Transverse colon (tissue), 4 donors: ENCODE measurements around the gene TLCD2. TPM values are rescaled to one million over a fixed set of nuclear protein-coding genes. Genes with fewer than 3 reads are reported as not detected.
"Not testable (repeated sequence)": the region's sequence is repeated elsewhere in the genome, so short reads cannot be mapped to it uniquely, and the experiment has no call there.

Source experiments
- DNase-seq: peaks from one replicate; pipeline ENCODE4 v3.0.0-alpha.2; 2019
- H3K27ac ChIP-seq, 4 donors: fragments of 200-600 bp; sonication (generic); 2 replicates each; pipeline ENCODE4 v1.5.1; 2016 to 2018; ENCODE audit warnings: inconsistent platforms in 4 of 4
- H3K27me3 ChIP-seq: fragments of 200-600 bp; sonication (generic); 2 replicates; pipeline ENCODE4 v1.5.1; 2017; ENCODE audit warnings: inconsistent platforms
- H3K36me3 ChIP-seq, 4 donors: fragments of 200-600 bp; sonication (generic); 2 replicates each; pipeline ENCODE4 v1.5.1; 2017 to 2019; ENCODE audit warnings: inconsistent platforms in 4 of 4
- H3K4me1 ChIP-seq, 4 donors: fragments of 200-600 bp; sonication (generic); 2 replicates each; pipeline ENCODE4 v1.5.1; 2017 to 2020; ENCODE audit warnings: inconsistent platforms in 4 of 4
- H3K4me3 ChIP-seq, 4 donors: fragments of 200-600 bp; sonication (generic); 1 replicate in 1 of 4; 2 replicates in 3 of 4; pipeline versions ENCODE4 v1.5.1 to v1.6.1; 2017 to 2019; ENCODE audit warnings: inconsistent platforms in 4 of 4
- H3K9me3 ChIP-seq, 2 donors: fragments of 200-600 bp; sonication (generic); 2 replicates each; pipeline ENCODE4 v1.5.1; 2017 to 2019; ENCODE audit warnings: inconsistent platforms in 2 of 2
- EP300 ChIP-seq: sonication (generic); formaldehyde crosslinking; IDR thresholded peaks from one replicate; pipeline ENCODE4 v1.6.1; 2017; ENCODE audit warnings: antibody characterized with exemption, low read depth
- POLR2A ChIP-seq: fragments of 450-650 bp; IDR thresholded peaks from one replicate; pipeline ENCODE4 v1.6.1; 2016; ENCODE audit warnings: antibody characterized with exemption, mild to moderate bottlenecking, moderate library complexity
- POLR2AphosphoS5 ChIP-seq, 3 donors: sonication (generic); formaldehyde crosslinking; IDR thresholded peaks; one replicate each; pipeline ENCODE4 v1.6.1; 2016; ENCODE audit warnings: antibody characterized with exemption in 3 of 3
- WGBS, 2 donors: methylation state at CpG; one replicate each; pipeline ENCODE4 v1.1.5; 2018; ENCODE audit warnings: low coverage in 1 of 2; 5-methylcytosine and 5-hydroxymethylcytosine counted together
- in situ Hi-C, 4 donors: fragments of 200-750 bp; cut with MboI; loops; one replicate each; pipeline versions ENCODE4 v1.15.0 to v1.15.1; 2017; ENCODE audit warnings: low sequenced_read_pairs in 3 of 4, low pct_ligation_motif_present in 1 of 4, low pct_unique_long_range_greater_than_20kb in 1 of 4
- intact Hi-C: fragments of 100-400 bp; cut with DNase I; formaldehyde crosslinking; loops from one replicate; pipeline ENCODE4 v1.15.1; 2023; ENCODE audit warnings: low total_unique reads
- total RNA-seq, 4 donors: library from RNA; depleted of rRNA; stranded (reverse); fragments of >200 nt; gene quantifications; one replicate each; pipeline ENCODE4 v1.1.0, GENCODE V29; 2016
- TF ChIP-seq, protein P1 (sequence below), 5 experiments: fragments of 200-600 bp in 3 of 5; fragments of 450-650 bp in 2 of 5; sonication (generic) in 3 of 5; IDR thresholded peaks; 1 replicate in 2 of 5; 2 replicates in 3 of 5; pipeline ENCODE4 v1.5.1; 2016 to 2017; ENCODE audit warnings: antibody characterized with exemption in 5 of 5, inconsistent platforms in 3 of 5, mild to moderate bottlenecking in 2 of 5, moderate library complexity in 1 of 5

Gene TLCD2
- total RNA-seq, 4 donors from 2014 or later = 21.6 to 48.6 (median 31.5) TPM

DNA sequence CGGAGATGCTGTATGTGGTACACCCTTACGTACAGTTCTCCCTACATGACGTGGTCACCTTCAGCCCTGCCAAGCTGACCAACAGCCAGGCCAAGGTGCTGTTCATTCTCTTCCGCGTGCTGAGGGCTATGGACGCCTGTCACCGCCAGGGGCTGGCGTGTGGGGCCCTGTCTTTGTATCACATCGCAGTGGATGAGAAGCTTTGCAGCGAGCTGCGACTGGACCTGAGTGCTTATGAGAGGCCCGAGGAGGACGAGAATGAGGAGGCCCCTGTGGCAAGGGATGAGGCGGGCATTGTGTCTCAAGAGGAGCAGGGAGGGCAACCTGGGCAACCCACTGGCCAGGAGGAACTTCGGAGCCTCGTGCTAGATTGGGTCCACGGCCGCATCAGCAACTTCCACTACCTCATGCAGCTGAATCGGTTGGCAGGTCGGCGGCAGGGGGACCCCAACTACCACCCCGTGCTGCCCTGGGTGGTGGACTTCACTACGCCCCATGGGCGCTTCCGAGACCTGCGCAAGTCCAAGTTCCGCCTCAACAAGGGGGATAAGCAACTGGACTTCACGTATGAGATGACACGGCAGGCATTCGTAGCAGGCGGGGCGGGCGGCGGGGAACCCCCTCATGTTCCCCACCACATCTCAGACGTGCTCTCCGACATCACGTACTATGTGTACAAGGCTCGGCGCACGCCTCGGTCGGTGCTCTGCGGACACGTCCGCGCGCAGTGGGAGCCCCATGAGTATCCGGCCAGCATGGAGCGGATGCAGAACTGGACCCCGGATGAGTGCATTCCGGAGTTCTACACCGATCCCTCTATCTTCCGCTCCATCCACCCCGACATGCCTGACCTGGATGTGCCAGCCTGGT is 15.7 kb upstream of the TLCD2 start:
- TF ChIP-seq POLR2A = no peak
- TF ChIP-seq POLR2AphosphoS5 (IDR thresholded peaks at IDR 0.05) = no peak
- TF ChIP-seq, protein P1, sequence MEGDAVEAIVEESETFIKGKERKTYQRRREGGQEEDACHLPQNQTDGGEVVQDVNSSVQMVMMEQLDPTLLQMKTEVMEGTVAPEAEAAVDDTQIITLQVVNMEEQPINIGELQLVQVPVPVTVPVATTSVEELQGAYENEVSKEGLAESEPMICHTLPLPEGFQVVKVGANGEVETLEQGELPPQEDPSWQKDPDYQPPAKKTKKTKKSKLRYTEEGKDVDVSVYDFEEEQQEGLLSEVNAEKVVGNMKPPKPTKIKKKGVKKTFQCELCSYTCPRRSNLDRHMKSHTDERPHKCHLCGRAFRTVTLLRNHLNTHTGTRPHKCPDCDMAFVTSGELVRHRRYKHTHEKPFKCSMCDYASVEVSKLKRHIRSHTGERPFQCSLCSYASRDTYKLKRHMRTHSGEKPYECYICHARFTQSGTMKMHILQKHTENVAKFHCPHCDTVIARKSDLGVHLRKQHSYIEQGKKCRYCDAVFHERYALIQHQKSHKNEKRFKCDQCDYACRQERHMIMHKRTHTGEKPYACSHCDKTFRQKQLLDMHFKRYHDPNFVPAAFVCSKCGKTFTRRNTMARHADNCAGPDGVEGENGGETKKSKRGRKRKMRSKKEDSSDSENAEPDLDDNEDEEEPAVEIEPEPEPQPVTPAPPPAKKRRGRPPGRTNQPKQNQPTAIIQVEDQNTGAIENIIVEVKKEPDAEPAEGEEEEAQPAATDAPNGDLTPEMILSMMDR (IDR thresholded peaks at IDR 0.05) = no peak
- no peak for TF ChIP-seq EP300
- WGBS, 2 donors = 95% methylated on average over 51 of the region's 54 CpGs; no CpG with 5 or more reads in 1 of the 2 donors
- H3K27ac ChIP-seq = peak overlapping the region in 3 of 4 donors; percentile 87 to 89 (median 88)
- intact Hi-C loops = no loop called here
- H3K27me3 ChIP-seq = no peaks in the 10 kb centered on the region
- in situ Hi-C loops = loop anchor here in 2 of 4 donors (10.0 kb wide), 1 partner anchor 59 kb away; no protein-coding TSS in a partner anchor
- H3K4me1 ChIP-seq = peaks cover 18 to 55% (median 30%) of the 10 kb centered on the region in 4 donors
- DNase-seq = no peak
- no peaks in the 10 kb centered on the region for H3K9me3 ChIP-seq
- H3K4me3 ChIP-seq = peak overlapping the region in 3 of 4 donors; percentile 78 to 87 (median 87)
- no peaks in the 10 kb centered on the region for H3K36me3 ChIP-seq

DNA sequence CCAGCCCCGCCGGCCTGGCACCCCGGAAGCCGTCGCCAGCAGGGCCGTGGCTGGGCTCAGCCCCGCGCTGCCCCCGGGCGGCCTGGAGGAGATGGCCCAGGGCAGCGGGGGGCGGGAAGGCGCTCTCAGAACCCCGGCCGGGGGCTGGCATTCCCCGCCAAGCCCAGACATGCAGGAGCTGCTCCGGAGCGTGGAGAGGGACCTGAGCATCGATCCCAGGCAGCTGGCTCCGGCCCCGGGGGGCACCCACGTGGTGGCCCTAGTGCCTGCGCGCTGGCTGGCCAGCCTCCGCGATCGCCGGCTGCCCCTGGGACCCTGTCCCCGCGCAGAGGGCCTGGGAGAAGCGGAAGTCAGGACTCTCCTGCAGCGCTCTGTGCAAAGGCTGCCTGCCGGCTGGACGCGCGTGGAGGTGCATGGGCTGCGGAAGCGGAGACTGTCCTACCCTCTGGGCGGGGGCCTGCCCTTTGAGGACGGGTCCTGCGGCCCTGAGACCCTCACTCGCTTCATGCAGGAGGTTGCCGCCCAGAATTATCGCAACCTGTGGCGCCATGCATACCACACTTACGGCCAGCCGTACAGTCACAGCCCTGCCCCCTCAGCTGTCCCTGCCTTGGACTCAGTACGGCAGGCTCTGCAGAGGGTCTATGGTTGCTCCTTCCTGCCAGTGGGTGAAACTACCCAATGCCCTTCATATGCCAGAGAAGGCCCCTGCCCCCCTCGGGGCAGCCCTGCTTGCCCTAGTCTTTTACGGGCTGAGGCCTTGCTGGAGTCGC is 14.9 kb upstream of the TLCD2 start:
- peak overlapping the region; percentile 82 to 89 (median 88) for H3K27ac ChIP-seq
- H3K9me3 ChIP-seq = no peaks in the 10 kb centered on the region
- 24% methylated on average over 29 of the region's 51 CpGs; no CpG with 5 or more reads in 1 of the 2 donors for WGBS, 2 donors
- intact Hi-C loops = no loop called here
- in situ Hi-C loops = loop anchor here (10.0 to 25.0 kb wide), 3 partner anchors 60 to 312 kb away; partner anchors contain the start of genes DPH1 (in 1 of the 4), OVCA2 (in 1 of the 4) and RTN4RL1 (in 1 of the 4)
- H3K4me1 ChIP-seq = peaks cover 13 to 54% (median 29%) of the 10 kb centered on the region in 4 donors
- DNase-seq = no peak
- no peak for TF ChIP-seq POLR2AphosphoS5 (IDR thresholded peaks at IDR 0.05)
- TF ChIP-seq, protein P1 (IDR thresholded peaks at IDR 0.05) = no peak
- TF ChIP-seq EP300 = no peak
- TF ChIP-seq POLR2A = no peak
- no peaks in the 10 kb centered on the region for H3K27me3 ChIP-seq
- no peaks in the 10 kb centered on the region for H3K36me3 ChIP-seq
- H3K4me3 ChIP-seq = peak overlapping the region; percentile 68 to 87 (median 82)

DNA sequence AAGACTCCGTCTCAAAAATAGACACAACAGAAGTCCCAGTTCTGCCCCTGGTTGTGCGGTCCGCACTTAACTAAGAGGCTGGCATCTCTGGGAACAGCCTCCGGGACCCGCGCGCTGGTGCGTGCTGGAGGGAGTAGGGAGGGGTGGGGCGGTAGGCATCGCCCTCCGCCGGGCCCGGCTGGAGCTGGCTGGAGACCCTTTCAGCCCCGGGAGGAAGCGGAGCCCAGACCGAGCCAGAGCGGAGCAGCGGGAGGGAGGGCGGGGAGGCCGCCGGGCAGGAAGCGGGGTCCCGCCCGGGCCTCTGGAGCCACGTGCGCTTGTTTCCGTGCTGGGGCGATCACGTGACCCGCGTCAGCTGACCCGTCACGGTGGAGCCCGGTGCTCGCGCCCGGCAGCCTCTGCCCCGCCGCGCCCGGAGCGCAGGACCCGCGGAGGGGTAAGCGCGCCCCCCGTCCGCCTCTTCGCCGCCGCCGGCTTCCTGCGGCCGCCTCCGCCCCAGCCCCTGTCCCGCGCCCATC is 14.2 kb upstream of the TLCD2 start, which contains the start of gene WDR81:
Gene WDR81 (plus strand): TSS at position 354 of the 518 bp plus-strand sequence. CDS start 256 bp downstream, outside the sequence.
- Histone ChIP-seq H3K27me3 (no peaks in the 10 kb centered on the region), H3K36me3 (no peaks in the 10 kb centered on the region), H3K9me3 (no peaks in the 10 kb centered on the region), H3K4me3 (peak within 1 kb of the TSS; percentile 68 to 87 (median 82)), H3K4me1 (peaks cover 13 to 50% (median 27%) of the 10 kb centered on the region in 4 donors), H3K27ac (peak within 1 kb of the TSS; percentile 82 to 89 (median 88))
- peak; percentile 94 for DNase-seq
- intact Hi-C loops = no loop called here
- no peak for TF ChIP-seq POLR2A
- TF ChIP-seq EP300 = no peak
- peak; percentile 16 to 64 (median 61) for TF ChIP-seq POLR2AphosphoS5 (IDR thresholded peaks at IDR 0.05)
- TF ChIP-seq, protein P1 (IDR thresholded peaks at IDR 0.05) = no peak
- 1% methylated on average over 19 of the region's 57 CpGs; no CpG with 5 or more reads in 1 of the 2 donors for WGBS, 2 donors
- in situ Hi-C loops = loop anchor here (10.0 to 25.0 kb wide), 3 partner anchors 60 to 313 kb away; partner anchors contain the start of genes DPH1 (in 1 of the 4), OVCA2 (in 1 of the 4) and RTN4RL1 (in 1 of the 4)

DNA sequence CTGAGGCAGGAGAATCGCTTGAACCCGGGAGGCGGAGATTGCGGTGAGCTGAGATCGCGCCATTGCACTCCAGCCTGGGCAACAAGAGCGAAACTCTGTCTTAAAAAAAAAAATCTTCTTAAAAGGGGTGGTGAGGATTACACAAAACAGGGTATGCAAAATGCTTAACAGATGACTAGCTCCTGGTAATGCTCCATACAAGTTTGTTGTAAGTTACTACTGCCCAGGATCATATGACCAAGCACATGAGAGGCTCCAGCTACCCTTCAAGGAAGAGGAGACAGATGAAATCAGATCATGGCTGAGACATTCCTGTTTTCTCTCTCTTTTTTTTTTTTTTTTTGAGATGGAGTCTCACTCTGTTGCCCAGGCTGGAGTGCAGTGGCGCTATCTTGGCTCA is 11.8 kb upstream of the TLCD2 start:
- intact Hi-C loops, DNase-seq, H3K9me3 ChIP-seq, H3K4me3 ChIP-seq, H3K36me3 ChIP-seq, H3K27me3 ChIP-seq: not testable (repeated sequence)
- WGBS, 2 donors = 86 to 90% methylated on average over 2 to 8 of the region's 8 CpGs
- H3K4me1 ChIP-seq = peaks cover 21 to 54% (median 33%) of the 10 kb centered on the region in 4 donors
- H3K27ac ChIP-seq = peak overlapping the region; percentile 16 to 89 (median 84)
- in situ Hi-C loops = loop anchor here (10.0 to 25.0 kb wide), 3 partner anchors 63 to 315 kb away; partner anchors contain the start of genes DPH1 (in 1 of the 4), OVCA2 (in 1 of the 4) and RTN4RL1 (in 1 of the 4)
